NCI-H1092 treated with DMSO at 0.1 percent for 48 hours (cell line): ENCODE data around the gene PDE9A.
"Not testable (repeated sequence)": the region's sequence is repeated elsewhere in the genome, so short reads cannot be mapped to it uniquely, and the experiment has no call there.

Source experiments
- DNase-seq: peaks from one replicate; lab custom pipeline; 2025; lab: John Stamatoyannopoulos, UW

PDE9A gene

DNA sequence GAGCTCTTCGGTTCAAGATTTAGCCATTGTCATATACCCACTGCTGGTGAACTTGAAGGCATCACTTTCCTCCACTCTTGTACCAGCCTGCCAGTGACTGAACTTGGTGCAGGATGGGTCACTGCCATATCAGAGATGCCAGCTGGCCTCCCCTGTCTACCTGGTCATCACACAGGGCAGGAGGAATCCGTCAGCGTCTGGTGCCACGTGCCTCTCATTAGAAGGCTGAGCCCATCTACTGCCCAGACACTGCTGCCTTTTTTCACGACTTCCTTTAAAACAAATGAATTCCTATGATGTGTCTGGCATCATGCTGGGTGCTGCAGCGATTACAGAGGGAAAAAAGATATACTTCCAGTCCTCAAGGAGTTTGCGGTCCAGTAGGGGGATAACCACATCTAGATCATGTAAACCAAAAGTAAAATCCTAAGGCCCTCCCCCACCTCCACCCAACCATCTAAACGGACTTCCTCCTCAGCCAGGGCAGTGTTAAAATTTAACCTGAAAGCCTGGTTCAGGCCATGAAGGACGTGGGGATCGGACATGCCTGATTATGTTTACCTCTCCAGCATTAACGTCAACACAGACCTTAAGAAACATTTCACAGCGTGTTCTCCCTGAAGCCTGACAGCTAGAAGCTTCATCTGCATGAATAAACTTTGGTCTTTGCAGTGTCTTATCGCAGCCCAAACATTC, 29.2 kb upstream of the PDE9A start:
- DNase-seq: no peak

DNA sequence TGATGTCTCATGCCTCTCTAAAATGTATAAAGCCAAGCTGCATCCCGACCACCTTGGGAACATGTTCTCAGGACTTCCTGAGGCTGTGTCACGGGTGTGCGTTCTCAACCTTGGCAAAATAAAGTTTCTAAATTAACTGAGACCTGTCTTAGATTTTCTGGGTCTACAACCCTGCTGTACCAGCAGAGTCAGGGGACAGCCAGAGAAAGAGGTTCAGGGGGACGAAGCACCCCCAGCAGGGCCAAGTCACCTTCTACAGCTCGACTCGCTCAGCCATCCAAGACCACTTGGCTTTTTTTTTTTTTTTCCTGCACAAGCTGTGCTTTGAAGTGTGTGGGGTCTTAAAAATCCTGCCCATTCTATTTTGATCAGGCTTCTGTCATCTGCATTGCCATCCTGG, 28.5 kb upstream of the PDE9A start:
- no peak for DNase-seq

DNA sequence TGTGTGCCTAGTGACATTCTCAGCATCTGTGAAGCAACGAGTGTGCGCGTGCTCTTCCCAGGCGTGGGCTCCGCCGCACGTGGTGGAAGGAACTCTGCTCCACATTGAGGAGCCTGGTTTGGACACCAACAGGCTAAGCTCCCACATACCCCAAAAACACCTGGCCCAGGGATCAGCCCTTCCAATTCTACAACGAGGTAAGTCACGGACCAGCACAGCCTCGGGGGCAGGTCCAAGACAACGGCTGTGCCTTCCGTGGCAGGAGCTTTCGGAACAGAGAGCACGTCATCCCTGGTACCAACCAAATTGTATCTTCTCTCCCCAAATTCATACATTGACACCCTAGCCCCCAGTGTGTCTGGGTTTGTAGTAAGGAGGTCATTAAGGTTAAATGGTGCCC, 27.2 kb upstream of the PDE9A start:
- no peak for DNase-seq

DNA sequence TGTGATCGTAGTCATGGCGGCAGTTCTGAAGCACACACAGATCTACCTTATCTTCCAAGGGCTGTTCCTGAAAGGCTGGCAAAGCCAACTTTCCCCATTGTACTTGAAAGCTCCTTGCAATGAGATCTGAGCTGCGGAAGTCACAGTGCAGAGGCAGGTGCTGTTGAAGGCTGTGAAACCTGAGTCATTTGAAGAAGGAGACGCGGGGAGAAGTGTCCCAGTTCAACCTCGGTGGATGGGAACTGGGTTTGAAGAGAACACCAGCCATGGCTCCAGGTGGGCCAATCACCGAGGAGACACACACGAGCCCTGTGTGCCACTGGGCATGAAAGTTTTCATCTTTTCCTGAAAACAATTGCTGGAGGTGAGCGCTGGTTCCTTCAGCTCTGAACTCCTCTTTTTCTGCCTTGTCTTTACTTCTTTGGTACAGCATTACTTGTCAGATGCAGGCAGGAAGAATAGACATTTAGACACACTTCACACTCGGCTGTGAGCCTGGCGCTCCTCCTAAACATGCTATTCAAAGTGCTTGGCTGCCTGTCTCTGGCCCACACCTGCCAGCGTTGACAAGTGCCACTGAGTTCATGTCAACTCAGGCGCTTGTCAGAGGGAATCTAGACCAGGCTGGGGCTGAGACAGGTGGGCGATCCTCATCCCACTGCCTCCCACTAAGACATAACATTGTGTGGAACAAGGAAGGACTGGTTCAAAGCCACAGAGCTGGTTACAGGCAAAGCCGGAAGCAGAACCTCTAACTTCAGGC, 25.7 kb upstream of the PDE9A start:
- DNase-seq: no peak

DNA sequence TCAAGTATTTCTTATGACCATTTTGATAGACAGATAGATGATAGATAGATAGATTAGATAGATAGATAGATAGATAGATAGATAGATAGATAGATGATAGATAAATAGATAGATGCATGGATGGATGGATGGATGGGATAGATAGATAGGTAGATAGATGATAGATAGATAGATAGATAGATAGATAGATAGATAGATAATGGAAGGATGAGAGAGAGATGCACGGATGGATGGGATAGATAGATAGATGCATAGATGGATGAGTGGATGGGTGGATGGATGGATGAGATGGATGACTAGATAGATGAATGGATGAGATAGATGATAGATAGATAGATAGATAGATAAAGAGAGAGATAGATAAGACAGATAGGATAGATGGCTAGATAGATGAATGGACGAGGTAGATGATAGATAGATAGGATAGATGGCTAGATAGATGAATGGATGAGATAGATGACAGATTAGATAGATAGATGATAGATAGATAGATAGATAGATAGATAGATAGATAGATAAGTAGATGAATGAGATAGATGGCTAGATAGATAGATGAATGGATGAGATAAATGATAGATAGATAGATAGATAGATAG, 24.9 kb upstream of the PDE9A start:
- DNase-seq: not testable (repeated sequence)

DNA sequence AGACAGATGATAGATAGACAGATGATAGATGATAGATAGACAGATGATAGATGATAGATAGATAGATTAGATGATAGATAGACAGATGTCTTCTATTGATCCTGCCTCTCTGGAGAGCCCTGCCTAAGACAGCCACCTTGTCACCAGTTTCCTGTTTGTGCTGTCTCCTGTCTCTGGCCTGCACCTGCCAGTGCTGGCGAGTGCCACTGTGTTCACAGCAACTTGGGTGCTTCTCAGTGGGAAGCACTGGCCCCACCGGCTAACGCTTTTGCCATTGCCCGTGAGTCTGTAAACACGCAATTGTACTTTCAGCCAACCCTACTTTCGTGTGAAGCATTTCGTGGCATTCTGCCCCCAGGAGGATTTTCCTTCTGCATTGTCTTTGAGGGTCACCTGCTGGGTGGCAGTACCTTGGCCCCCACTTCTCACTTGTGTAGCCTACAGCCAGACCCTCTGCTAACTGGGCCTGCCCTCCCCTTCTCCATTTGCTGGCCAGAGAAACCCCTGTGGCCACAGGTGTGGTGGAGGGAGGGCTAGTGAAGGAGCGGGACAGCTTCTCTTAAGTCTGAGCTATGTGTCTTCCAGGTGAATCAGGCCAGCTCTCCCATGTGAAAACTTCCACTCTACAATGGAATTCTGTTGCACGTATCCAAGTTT, 23.4 kb upstream of the PDE9A start:
- DNase-seq: no peak

DNA sequence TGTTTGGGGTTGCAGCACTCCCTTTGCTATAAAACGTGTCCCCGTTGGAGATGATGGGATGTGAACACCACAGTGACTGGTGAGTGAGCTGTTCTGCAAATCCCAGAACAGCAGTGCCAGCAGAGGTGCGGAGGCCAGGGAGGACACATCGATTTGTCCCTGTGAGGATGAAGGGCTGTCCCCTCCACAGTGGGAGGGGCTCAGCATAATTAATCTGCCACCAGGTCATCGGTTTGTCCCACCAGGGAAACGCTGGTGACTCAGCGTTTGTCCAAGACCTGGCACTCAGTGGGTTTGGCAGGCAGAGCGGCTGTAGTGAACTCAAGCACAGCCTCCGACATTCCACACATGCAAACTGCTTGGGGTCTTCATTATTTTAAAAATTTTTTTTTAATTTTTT, 22.8 kb upstream of the PDE9A start:
- DNase-seq: no peak

DNA sequence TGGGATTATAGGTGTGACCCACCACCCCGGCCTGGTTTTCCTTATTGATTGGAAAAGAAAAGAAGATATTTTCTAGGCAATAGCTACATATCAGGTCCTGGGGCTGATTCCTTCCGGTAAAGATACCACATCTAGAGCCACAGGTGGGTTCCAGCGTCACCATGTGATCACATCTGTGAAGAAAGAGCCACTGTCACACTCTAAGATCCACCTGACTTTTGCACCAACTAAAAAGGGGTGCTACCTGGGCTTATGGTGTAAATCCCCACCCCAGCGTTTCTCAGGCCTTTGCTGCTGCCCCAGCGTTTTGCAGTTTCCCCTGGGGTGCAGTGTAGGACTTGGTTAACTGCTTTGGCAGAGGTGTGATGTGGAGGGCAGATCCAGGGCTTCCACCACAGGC, 22.3 kb upstream of the PDE9A start:
- no peak for DNase-seq

DNA sequence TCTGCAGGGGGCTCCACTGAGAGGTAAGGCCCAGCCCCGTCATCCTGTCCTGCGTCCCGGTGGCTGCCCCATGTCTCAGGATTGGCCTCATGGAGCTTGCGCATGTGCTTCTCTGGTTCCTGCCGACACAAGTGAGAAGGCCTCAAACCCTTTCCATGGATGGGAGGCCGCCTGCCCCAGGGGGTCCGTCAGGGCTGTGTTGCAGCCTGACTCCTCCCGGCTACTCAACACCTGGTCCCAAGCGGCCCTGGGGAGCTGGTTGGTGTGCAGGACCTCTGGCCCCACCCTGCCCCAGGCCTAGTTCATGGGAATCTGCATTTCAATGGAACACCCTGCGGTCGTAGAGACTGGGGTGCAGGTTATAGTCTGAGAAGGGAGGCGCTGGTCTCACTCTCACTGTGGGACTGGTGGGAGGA, 21.1 kb upstream of the PDE9A start:
- no peak for DNase-seq

DNA sequence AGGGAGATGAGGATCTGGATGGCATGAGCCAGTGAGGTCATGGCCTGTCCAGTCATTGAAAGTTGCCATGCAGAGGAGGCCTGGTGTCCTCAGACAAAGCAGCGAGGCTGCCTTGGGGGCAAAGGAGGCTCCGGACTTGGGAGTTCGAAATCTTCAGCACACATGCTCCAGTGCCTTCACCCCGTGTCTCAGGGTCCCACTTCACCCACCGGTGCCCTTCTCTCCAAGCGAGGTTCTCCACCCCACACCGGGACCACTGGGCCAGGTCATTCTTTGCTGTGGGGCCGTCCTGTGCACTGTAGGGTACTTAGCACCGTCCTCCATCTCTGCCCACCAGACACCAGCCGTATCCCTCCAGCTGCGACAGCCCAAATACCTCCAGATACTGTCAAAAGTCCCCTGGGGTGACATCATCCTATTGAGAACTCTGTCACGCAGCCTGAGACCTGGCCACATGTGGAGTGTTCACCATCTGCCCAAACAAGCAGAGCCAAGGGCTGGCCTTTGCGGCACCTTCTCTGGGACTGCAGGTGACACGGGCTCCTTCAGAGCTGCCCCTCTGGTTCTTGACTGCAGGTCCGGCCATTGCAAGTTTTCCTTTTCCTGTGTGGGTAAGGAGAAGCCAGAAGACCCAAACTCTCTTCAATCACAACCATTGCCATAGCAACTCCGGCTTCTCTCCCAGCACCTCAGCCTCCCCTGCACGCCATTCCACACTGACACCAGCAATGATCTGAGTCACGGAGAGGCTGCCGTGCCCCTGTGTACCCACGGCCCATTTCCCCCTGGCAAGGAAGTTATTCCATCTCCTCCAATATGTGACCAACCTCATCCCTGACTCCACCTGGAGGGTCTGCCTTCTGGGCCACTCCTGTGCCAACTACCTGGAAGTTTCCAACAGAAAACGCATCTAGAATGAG, 20.4 kb upstream of the PDE9A start:
- no peak for DNase-seq

DNA sequence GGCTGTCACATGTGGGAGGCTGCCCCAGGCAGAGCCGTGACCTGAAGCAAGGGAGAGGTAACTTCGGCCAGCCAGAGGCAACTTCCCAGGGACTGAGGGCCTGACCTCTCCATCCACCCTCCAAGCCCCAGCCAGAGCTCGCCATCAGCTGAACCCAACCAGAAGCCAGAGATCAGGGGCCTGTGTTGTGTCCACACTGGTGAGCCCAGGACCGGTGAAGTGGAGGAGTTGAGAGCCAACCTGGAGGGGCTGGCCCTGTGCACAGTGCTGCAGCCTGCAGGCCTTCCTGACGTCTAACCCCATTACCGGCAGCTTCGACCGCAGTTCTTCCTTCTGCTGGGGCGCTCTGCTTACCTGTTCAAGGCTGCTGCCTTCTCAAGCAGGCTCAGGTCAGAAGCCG, 19.6 kb upstream of the PDE9A start:
- no peak for DNase-seq

DNA sequence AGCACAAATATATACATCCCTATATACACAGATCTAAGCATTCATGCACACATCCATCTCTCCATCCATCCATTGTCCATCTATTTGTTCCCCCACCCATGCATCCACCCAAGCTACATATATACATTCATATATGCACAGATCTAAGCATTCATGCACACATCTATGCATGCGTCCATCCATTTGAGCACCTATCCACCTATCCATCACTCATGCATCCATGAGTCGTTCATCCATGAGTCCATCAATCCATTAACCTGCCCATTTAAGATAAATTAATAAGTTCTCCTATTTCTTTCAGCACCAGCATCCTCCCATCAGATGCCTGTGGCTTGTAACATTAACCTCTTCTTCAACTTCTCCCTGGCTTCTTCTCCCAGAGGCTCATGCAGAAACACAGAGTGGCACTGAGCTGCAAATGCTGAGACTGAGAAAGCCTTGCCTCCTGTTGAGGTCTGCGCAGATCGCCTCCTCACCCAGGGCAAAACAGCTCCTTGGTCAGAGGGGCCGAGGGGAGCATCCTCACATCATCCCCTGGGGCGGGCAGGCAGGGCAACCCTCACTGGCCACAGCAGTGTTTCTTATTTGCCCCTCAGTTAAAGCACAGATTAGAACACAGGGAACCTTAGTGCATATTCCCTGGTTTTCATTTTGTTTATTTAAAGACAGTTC, 17.4 kb upstream of the PDE9A start:
- DNase-seq: no peak

DNA sequence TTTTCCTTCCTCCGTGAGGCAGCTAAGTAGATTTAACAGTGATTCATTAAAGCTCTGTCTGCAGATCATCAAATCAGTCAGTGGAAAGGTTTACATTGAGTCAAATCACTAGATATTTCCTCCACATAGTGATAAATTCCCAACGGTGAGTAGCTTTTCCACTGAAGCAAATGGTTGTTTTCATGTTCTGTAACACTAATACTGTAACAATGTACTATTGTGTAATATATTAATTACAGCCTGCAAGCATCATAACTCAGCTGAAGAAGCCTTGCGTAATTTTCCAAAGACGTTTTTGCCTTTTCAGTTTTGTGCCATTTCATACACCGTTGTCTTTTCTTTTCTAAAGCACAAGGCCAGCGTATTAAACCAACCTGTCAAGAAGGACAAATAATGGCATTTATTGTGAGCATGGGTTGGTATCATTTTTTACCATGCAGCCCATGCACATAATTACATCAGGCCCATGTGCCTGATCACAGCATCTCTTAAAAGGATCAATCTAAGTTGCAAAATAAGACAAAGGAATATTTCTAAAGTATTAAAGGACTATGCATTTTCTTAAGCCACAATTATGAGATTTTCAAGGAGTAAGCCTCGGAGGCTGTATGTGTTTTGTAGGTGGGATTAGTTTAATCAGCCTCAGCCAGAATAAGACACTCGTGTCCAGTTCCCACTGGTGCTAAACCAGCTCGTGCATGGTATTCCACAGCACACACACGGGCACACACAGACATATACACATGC, 16.7 kb upstream of the PDE9A start:
- no peak for DNase-seq

DNA sequence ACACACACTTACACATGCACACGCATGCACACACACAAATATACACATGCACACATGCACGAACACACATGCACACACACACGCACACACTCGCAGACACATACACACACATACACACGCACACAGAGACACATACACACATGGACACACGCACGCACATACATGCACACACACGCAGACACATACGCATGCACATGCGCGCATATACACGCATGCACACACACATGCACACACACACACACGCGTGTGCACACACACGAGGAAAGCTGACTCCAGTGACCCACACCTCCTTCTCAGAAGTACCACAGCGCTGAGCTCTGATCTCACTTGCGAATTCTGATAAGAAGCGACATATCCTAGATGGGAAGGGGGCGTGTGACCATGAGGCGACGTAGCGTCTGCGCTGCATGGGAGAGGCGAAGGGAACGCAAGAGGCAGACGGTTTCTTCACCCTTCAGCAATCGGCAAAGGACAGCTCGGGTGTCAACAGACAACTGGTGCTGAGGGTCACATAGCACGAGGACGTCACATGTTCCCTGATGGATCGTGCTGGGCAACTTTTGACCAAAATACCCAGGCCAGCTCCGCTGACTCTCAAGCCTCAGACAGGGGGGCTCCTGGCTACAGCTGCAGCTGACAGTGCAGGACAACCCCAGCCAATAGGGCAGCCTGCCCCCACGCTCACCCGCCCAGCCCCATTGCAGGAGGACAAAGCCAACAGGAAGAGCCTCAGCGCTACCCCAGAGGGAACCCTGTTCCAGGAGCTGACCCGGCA, 16.0 kb upstream of the PDE9A start:
- no peak for DNase-seq

DNA sequence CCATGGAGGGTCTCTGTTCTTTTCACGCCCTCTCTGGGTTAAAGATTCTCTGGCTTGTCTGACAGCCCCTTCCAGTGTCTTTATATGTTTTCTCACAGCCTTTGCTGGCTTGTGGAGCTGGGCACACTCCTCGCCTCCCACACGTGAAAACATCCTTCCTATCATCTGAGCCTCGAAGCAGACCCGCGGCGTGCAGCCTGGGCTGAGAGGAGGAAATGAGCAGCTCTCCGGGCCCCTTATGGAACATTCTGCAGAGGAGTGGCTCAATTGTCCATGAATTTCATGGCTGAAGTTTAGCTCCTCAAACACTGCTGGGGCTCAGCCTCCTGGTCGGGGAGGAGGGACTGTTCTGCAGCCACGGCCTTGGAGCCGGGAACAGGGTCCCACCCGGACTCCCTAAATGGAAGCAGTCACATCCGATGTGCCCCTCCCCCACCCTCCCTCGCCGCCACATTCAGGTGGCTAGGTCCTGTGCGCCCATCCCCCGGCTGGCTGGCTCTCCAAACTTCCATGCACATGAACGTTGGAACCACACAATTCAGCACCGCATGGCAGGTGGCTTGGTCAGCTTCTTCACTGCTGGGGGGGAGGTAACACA, 15.1 kb upstream of the PDE9A start:
- DNase-seq: no peak

DNA sequence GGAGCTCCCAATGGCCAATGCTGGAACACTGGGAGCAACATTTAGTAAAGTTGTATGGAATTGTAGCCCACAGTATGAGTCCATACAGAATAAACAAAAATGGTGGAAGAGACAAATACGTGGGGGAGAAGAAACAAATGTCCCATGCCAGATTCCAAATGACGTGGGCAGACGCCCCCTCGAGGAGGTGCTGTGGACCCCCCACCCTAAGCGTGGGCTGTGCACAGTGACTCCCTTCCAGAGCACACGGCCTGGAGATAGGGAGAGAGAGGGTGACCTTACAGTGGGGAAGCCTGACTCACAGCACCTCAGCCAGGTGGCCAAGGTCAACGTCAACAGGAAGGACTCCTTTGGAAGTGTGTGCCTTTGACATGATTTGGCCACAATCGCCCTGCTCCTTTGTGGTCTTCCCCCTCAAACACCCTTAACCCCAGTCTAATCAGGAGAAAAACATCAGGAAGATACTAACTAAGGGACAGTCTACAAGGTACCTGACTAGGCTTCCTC, 13.7 kb upstream of the PDE9A start:
- no peak for DNase-seq

DNA sequence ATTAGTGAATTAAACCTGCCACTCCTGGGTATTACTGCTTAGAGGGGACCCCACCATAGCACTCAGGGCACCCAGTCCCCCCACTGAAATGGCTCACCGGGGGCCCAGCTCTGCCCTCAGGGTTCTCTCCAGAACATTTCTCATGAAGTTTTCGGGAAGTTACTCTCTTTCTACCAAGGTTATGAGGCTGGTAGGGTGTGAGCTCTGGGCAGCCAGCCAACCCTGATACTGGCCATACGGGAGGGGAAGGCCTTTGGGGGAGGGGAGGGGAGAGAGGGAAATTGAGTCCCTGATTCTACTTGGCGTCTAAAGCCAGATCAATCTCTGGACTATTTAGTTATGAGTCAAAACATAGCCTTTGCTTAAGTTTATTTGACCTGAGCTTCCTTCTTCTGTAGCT, 12.9 kb upstream of the PDE9A start:
- no peak for DNase-seq

DNA sequence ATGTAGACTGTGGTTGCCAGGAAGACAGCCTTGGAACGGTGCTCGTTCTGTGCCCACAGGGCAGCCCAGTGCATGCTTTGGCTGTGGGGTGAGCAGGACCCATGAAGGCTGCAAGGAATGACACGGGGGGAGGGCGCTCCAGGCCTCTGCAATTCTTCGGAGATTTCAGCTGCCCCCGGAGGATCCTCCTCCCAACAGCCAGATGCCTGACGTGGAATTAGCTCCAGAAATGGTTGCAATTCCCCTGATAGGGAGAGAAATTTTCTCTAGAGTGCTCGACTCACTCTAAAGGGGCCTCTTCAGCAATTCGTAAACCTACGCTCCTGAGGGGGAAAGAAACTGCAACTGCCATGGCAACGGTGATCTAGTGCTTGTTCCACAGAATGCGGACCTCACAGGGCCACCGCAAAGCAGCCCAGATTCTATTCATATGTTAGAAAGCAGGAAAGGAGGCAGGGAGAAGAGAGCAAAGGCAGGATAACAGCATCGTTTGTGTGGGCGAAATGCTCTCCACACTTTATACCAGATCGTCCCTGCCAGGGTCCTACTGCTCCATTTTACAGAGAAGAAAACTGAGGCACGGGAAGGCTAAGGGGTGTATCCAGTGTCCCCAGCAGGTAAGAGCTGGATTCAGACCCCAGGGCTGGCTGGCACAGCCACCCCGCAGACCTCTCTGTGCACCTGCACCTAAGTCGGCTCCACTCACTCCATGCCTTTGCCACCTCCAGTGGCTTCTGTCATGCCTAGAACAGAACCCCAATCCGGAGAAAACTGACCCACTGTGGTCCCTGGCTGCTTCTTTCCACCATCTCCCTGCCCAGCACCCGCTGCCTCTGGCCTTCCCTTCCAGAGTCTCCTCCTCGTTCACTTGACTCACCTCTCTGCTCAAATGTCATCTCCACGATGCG, 11.9 kb upstream of the PDE9A start:
- DNase-seq: no peak
